ENCODE data around the gene PRKCE. TPM values are rescaled to one million over a fixed set of nuclear protein-coding genes. Genes with fewer than 3 reads are reported as not detected.

Gene PRKCE
- total and polyA plus RNA-seq, 3 donors from 2014 or later, result 27.4 to 35.8 (median 33.1) TPM

- Histone ChIP-seq H3K27me3 (no peaks in the 10 kb centered on the region), H3K9me3 (no peaks in the 10 kb centered on the region), H3K4me3 (no peak overlapping the region), H3K27ac (no peak overlapping the region), H3K4me1 (peaks cover 16% of the 10 kb centered on the region), H3K36me3 (ENCODE audit: low read depth, missing control alignments) (no peaks in the 10 kb centered on the region)
- no peak for DNase-seq
- no peak for TF ChIP-seq CTCF (IDR thresholded peaks at IDR 0.05)
- TF ChIP-seq POLR2A (IDR thresholded peaks at IDR 0.05), result no peak
- WGBS, 2 donors, result 89 to 90% methylated on average over 9 of the region's 9 CpGs
- intact Hi-C loops (cut with DNase I; ENCODE audit: low total_unique reads), result no loop called here
These were observed 352.5 kb downstream of the PRKCE start for GRCh38 chr2:46003903-46004473.

GRCh38 chr2:46006473-46007025, 355.1 kb downstream of the PRKCE start:
- peaks cover 12% of the 10 kb centered on the region for H3K4me1 ChIP-seq
- intact Hi-C loops (cut with DNase I; ENCODE audit: low total_unique reads), result no loop called here
- 74 to 78% methylated on average over 7 of the region's 7 CpGs for WGBS, 2 donors
- H3K27ac ChIP-seq, result no peak overlapping the region
- no peaks in the 10 kb centered on the region for H3K9me3 ChIP-seq
- no peaks in the 10 kb centered on the region for H3K27me3 ChIP-seq
- no peak for TF ChIP-seq POLR2A (IDR thresholded peaks at IDR 0.05)
- no peak for TF ChIP-seq CTCF (IDR thresholded peaks at IDR 0.05)
- no peaks in the 10 kb centered on the region for H3K36me3 ChIP-seq (ENCODE audit: low read depth, missing control alignments)
- DNase-seq, result no peak
- H3K4me3 ChIP-seq, result no peak overlapping the region

GRCh38 chr2:46007412-46007811, 355.9 kb downstream of the PRKCE start:
- Histone ChIP-seq H3K27ac (no peak overlapping the region), H3K27me3 (no peaks in the 10 kb centered on the region), H3K36me3 (ENCODE audit: low read depth, missing control alignments) (no peaks in the 10 kb centered on the region), H3K4me1 (peaks cover 3% of the 10 kb centered on the region), H3K4me3 (no peak overlapping the region), H3K9me3 (no peaks in the 10 kb centered on the region)
- DNase-seq, result no peak
- TF ChIP-seq POLR2A (IDR thresholded peaks at IDR 0.05) (no peak), CTCF (IDR thresholded peaks at IDR 0.05) (no peak)
- 88 to 94% methylated on average over 11 of the region's 11 CpGs for WGBS, 2 donors
- intact Hi-C loops (cut with DNase I; ENCODE audit: low total_unique reads), result no loop called here

GRCh38 chr2:46008091-46008870, 356.8 kb downstream of the PRKCE start:
- Histone ChIP-seq H3K4me3 (no peak overlapping the region), H3K27ac (no peak overlapping the region), H3K9me3 (no peaks in the 10 kb centered on the region), H3K4me1 (peaks cover 3% of the 10 kb centered on the region), H3K27me3 (no peaks in the 10 kb centered on the region), H3K36me3 (ENCODE audit: low read depth, missing control alignments) (no peaks in the 10 kb centered on the region)
- no peak for TF ChIP-seq POLR2A (IDR thresholded peaks at IDR 0.05)
- no peak for TF ChIP-seq CTCF (IDR thresholded peaks at IDR 0.05)
- intact Hi-C loops (cut with DNase I; ENCODE audit: low total_unique reads), result no loop called here
- 73 to 77% methylated on average over 5 of the region's 5 CpGs for whole genome bisulfite sequencing, 2 donors
- no peak for DNase-seq
